OCI-LY7 (cell line): ENCODE results near the gene TRIM61. TPM values are rescaled to one million over a fixed set of nuclear protein-coding genes. Genes with fewer than 3 reads are reported as not detected.

Experiments used
- BruUV-seq: library from RNA; stranded (reverse); fragments of 400-500 nt; replicated peaks from 2 replicates; lab custom pipeline; 2021; lab: Mats Ljungman, UMichigan
- CTCF ChIA-PET: fragments of 300-600 bp; sonication (Branson Sonifier 250); formaldehyde crosslinking; loops from one replicate; lab custom pipeline; 2022; ENCODE audit warnings: antibody characterized with exemption; ENCODE audit not compliant: unreplicated experiment; lab: Charles Lee
- POLR2A ChIA-PET: fragments of 300-600 bp; sonication (Branson Sonifier 250); formaldehyde crosslinking; loops from one replicate; lab custom pipeline; 2022; ENCODE audit warnings: antibody characterized with exemption; lab: Charles Lee
- DNase-seq: peaks from one replicate; pipeline ENCODE4 v3.0.0-alpha.2; 2015; ENCODE audit warnings: low spot score
- H2AFZ ChIP-seq: fragments of 200-600 bp; sonication (generic), shearing (Covaris generic); 2 replicates; pipeline ENCODE4 v1.6.1; 2014; ENCODE audit warnings: mild to moderate bottlenecking, antibody characterized with exemption, low read length, moderate library complexity
- H3K27ac ChIP-seq: fragments of 200-600 bp; sonication (generic); 2 replicates; pipeline ENCODE4 v1.5.1; 2014; ENCODE audit warnings: mixed run types, low read depth, mild to moderate bottlenecking, moderate library complexity, low read length, inconsistent platforms; ENCODE audit not compliant: poor library complexity, severe bottlenecking
- H3K36me3 ChIP-seq: fragments of 200-600 bp; sonication (generic); 2 replicates; pipeline ENCODE4 v1.6.1; 2014; ENCODE audit warnings: mild to moderate bottlenecking, antibody characterized with exemption, low read length, moderate library complexity, mixed read lengths; ENCODE audit not compliant: insufficient read depth
- H3K4me1 ChIP-seq: fragments of 200-600 bp; sonication (generic); 2 replicates; pipeline ENCODE4 v1.5.1; 2014; ENCODE audit warnings: mild to moderate bottlenecking, low read length; ENCODE audit not compliant: insufficient read depth, poor library complexity, severe bottlenecking
- H3K4me2 ChIP-seq: fragments of 200-600 bp; sonication (generic); 2 replicates; pipeline ENCODE4 v1.6.1; 2014; ENCODE audit warnings: mild to moderate bottlenecking, low read length
- H3K4me3 ChIP-seq: fragments of 200-600 bp; sonication (generic); 2 replicates; pipeline ENCODE4 v1.5.1; 2014; ENCODE audit warnings: mild to moderate bottlenecking, low read depth, low read length; ENCODE audit not compliant: poor library complexity, severe bottlenecking
- H3K79me2 ChIP-seq: fragments of 200-600 bp; sonication (generic); 2 replicates; pipeline ENCODE4 v1.6.1; 2016; ENCODE audit warnings: low read depth, mild to moderate bottlenecking, low read length, moderate library complexity, mixed read lengths; ENCODE audit not compliant: insufficient read depth
- H3K9me2 ChIP-seq: fragments of 200-600 bp; sonication (generic); 2 replicates; pipeline ENCODE4 v1.6.1; 2016; ENCODE audit warnings: mild to moderate bottlenecking, low read length, mixed read lengths; ENCODE audit not compliant: insufficient read depth
- H3K9me3 ChIP-seq: fragments of 200-600 bp; sonication (generic); 2 replicates; pipeline ENCODE4 v1.6.1; 2014; ENCODE audit warnings: mild to moderate bottlenecking, mixed run types, low read length, mixed read lengths
- H4K20me1 ChIP-seq: fragments of 200-600 bp; sonication (generic); 2 replicates; pipeline ENCODE4 v1.6.1; 2014; ENCODE audit warnings: mild to moderate bottlenecking, antibody characterized with exemption, low read length, moderate library complexity, mixed read lengths; ENCODE audit not compliant: insufficient read depth
- EZH2phosphoT487 ChIP-seq: fragments of 200-600 bp; sonication (generic); IDR thresholded peaks from 2 replicates; pipeline ENCODE4 v1.6.1; 2018; ENCODE audit warnings: low read depth, borderline replicate concordance, mild to moderate bottlenecking, mixed run types, antibody characterized with exemption, low read length, moderate library complexity, mixed read lengths
- intact Hi-C: fragments of 100-400 bp; cut with micrococcal nuclease; formaldehyde crosslinking; loops from one replicate; pipeline ENCODE4 v1.10.0; 2022; ENCODE audit not compliant: unreplicated experiment
- small RNA-seq: library from RNA; depleted of rRNA; stranded (forward); fragments of <200 nt; gene quantifications from one replicate; pipeline ENCODE3, GENCODE V24; 2014
- total RNA-seq, 2 experiments: library from RNA; depleted of rRNA in 1 of 2; stranded (reverse); fragments of >200 nt in 1 of 2; shearing (Covaris generic) in 1 of 2; gene quantifications; 2 replicates each; pipeline ENCODE4 v1.2.3, GENCODE V29; 2014 to 2022
- TF ChIP-seq, protein P1 (sequence below): fragments of 200-600 bp; sonication (generic); conservative IDR thresholded peaks from 2 replicates; pipeline ENCODE4 v1.5.1; 2014; ENCODE audit warnings: mild to moderate bottlenecking, antibody characterized with exemption, low read length, moderate library complexity, mixed read lengths

The TRIM61 gene
- total RNA-seq, 2 experiments from 2014 or later: 3.1 to 5.2 TPM

DNA sequence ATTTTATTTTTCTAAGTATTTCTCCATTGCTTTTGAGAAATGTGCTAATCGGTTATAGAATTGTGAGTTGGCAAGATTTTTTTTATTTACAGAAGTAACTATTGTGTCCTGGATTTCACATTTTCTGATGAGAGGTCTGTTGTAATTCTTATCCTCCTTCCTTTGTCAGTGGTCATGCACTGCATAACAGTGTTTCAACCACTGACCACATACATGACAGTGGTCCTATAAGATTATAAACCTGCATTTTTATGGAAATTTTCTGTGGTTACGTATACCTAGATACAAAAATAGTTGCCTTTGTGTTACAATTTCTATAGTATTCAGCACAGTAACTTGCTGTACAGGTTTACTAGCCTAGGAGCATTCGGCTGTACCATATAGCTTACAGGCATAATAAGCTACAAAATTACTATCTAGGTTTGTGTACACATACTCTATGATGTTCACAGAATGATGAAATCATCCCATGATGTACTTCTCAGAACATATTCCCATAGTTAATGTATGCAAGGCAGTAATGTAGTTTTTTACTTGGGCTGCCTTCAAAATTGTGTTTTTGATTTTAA, 52.7 kb downstream of the TRIM61 start:
- TF ChIP-seq, protein P1, sequence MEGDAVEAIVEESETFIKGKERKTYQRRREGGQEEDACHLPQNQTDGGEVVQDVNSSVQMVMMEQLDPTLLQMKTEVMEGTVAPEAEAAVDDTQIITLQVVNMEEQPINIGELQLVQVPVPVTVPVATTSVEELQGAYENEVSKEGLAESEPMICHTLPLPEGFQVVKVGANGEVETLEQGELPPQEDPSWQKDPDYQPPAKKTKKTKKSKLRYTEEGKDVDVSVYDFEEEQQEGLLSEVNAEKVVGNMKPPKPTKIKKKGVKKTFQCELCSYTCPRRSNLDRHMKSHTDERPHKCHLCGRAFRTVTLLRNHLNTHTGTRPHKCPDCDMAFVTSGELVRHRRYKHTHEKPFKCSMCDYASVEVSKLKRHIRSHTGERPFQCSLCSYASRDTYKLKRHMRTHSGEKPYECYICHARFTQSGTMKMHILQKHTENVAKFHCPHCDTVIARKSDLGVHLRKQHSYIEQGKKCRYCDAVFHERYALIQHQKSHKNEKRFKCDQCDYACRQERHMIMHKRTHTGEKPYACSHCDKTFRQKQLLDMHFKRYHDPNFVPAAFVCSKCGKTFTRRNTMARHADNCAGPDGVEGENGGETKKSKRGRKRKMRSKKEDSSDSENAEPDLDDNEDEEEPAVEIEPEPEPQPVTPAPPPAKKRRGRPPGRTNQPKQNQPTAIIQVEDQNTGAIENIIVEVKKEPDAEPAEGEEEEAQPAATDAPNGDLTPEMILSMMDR: no peak
- TF ChIP-seq EZH2phosphoT487: no peak
- H4K20me1 ChIP-seq: no peaks in the 10 kb centered on the region
- CTCF ChIA-PET: no interaction called here

DNA sequence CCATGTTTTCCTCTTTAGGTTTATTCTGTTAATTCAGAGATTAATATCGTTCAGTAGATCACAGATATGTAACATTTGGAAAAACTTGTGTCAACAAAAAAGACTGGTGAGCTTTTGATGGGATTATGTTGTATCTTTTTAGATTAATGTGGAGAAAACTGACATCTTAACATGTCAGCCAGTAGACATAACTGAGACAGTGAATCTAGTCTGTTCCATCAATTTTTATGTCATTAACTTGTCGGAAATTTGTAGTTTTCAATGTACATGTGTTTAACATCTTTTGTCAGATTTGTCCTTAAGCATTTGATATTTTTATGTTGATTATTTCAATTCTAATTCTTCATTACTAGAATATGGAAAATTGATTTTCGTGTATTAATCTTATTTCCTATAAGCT, 58.5 kb downstream of the TRIM61 start:
- POLR2A ChIA-PET: interaction anchor here (0.7 to 1.1 kb wide), 2 partner anchors 39 to 50 kb away, joined by 3 read pairs; no protein-coding TSS in a partner anchor
- CTCF ChIA-PET: no interaction called here
- H4K20me1 ChIP-seq: no peaks in the 10 kb centered on the region
- no peak overlapping the region for H3K4me3 ChIP-seq
- BruUV-seq: no TSS peak
- H3K9me3 ChIP-seq: no peaks in the 10 kb centered on the region
- no peaks in the 10 kb centered on the region for H3K9me2 ChIP-seq
- no peak overlapping the region for H2AFZ ChIP-seq
- H3K36me3 ChIP-seq: no peaks in the 10 kb centered on the region
- DNase-seq: no peak
- no peaks in the 10 kb centered on the region for H3K4me1 ChIP-seq
- intact Hi-C loops: no loop called here
- H3K27ac ChIP-seq: no peak overlapping the region
- no peak overlapping the region for H3K4me2 ChIP-seq
- no peak for TF ChIP-seq EZH2phosphoT487
- TF ChIP-seq, protein P1: no peak
- H3K79me2 ChIP-seq: no peaks in the 10 kb centered on the region

More for the DNA sequence above, 52.7 kb downstream of the TRIM61 start:
- H3K27ac ChIP-seq: no peak overlapping the region
- no peak overlapping the region for H3K4me3 ChIP-seq
- H3K9me3 ChIP-seq: no peaks in the 10 kb centered on the region
- no peak overlapping the region for H3K4me2 ChIP-seq
- H3K9me2 ChIP-seq: no peaks in the 10 kb centered on the region
- intact Hi-C loops: no loop called here
- no peak for DNase-seq
- no TSS peak for BruUV-seq
- POLR2A ChIA-PET: no interaction called here
- no peak overlapping the region for H2AFZ ChIP-seq
- H3K79me2 ChIP-seq: no peaks in the 10 kb centered on the region
- no peaks in the 10 kb centered on the region for H3K36me3 ChIP-seq
- no peaks in the 10 kb centered on the region for H3K4me1 ChIP-seq

Small RNA genes lying within 50 kb of the gene (small RNA-seq; reads per million reads assigned to genes)
- not detected for gene AC106872.12

Other genes with a start within 250 kb of the TRIM61 start
- not detected in 2 replicates for gene SMIM31, start 223.5 kb downstream of the TRIM61 start, total RNA-seq (2014; rRNA removed; shearing (Covaris generic))
- not detected in 2 replicates for gene SMIM31, start 223.5 kb downstream of the TRIM61 start, total RNA-seq (2022)
- gene APELA, start 100.5 kb downstream of the TRIM61 start, total RNA-seq (2014; rRNA removed; shearing (Covaris generic)): not detected in 2 replicates
- not detected in 2 replicates for gene APELA, start 100.5 kb downstream of the TRIM61 start, total RNA-seq (2022)
- not detected in 2 replicates for gene TRIM60, start 54.3 kb upstream of the TRIM61 start, total RNA-seq (2014; rRNA removed; shearing (Covaris generic))
- gene TRIM60, start 54.3 kb upstream of the TRIM61 start, total RNA-seq (2022): not detected in 2 replicates
- gene TRIM75, start 76.2 kb upstream of the TRIM61 start, total RNA-seq (2014; rRNA removed; shearing (Covaris generic)): not detected in 2 replicates
- not detected in 2 replicates for gene TRIM75, start 76.2 kb upstream of the TRIM61 start, total RNA-seq (2022)
- gene TMEM192, start 135.2 kb upstream of the TRIM61 start, total RNA-seq (2014; rRNA removed; shearing (Covaris generic)): 5.9 and 6.6 TPM in 2 replicates
- gene TMEM192, start 135.2 kb upstream of the TRIM61 start, total RNA-seq (2022): 15.3 and 15.5 TPM in 2 replicates
- gene KLHL2, start 229.9 kb upstream of the TRIM61 start, total RNA-seq (2014; rRNA removed; shearing (Covaris generic)): 21.9 and 27.9 TPM in 2 replicates
- 33.8 and 39.6 TPM in 2 replicates for gene KLHL2, start 229.9 kb upstream of the TRIM61 start, total RNA-seq (2022)